Sigmoid colon (tissue), 4 donors: ENCODE data around the gene ABCC6.

Source experiments
- EP300 ChIP-seq, 4 donors: sonication (generic); formaldehyde crosslinking; IDR thresholded peaks; one replicate each; pipeline ENCODE4 v1.6.1; 2017; ENCODE audit warnings: antibody characterized with exemption in 4 of 4
- POLR2A ChIP-seq, 2 donors: fragments of 450-650 bp; IDR thresholded peaks; one replicate each; pipeline ENCODE4 v1.6.1; 2016; ENCODE audit warnings: antibody characterized with exemption in 2 of 2, mild to moderate bottlenecking in 2 of 2, moderate library complexity in 2 of 2
- POLR2AphosphoS5 ChIP-seq, 4 donors: sonication (generic); formaldehyde crosslinking; IDR thresholded peaks; one replicate each; pipeline ENCODE4 v1.6.1; 2017; ENCODE audit warnings: antibody characterized with exemption in 4 of 4
- TF ChIP-seq, protein P1 (sequence below), 4 experiments: fragments of 450-650 bp in 3 of 4; fragments of 200-600 bp in 1 of 4; IDR thresholded peaks; one replicate each; pipeline ENCODE4 v1.5.1; 2016 to 2019; ENCODE audit warnings: antibody characterized with exemption in 4 of 4, mild to moderate bottlenecking in 3 of 4, moderate library complexity in 2 of 4

DNA sequence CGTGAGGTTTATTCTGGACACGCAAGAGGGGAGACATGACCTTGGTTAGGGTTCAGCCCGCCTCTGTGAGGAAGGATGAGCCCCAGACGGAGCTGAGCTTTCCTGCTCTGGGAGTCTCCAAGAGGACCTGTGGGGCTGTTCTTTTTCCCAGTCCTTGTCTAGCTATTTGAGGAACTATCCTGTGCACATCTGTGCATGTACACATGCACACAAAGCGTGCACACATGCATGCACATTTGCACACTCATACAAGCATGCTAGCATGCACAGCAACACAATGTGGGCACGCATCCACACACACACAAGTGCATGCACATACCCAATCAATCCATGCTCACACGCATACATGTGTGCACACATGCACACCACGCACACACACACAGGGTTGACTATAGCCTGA is 40.4 kb downstream of the ABCC6 start:
- TF ChIP-seq, protein P1, sequence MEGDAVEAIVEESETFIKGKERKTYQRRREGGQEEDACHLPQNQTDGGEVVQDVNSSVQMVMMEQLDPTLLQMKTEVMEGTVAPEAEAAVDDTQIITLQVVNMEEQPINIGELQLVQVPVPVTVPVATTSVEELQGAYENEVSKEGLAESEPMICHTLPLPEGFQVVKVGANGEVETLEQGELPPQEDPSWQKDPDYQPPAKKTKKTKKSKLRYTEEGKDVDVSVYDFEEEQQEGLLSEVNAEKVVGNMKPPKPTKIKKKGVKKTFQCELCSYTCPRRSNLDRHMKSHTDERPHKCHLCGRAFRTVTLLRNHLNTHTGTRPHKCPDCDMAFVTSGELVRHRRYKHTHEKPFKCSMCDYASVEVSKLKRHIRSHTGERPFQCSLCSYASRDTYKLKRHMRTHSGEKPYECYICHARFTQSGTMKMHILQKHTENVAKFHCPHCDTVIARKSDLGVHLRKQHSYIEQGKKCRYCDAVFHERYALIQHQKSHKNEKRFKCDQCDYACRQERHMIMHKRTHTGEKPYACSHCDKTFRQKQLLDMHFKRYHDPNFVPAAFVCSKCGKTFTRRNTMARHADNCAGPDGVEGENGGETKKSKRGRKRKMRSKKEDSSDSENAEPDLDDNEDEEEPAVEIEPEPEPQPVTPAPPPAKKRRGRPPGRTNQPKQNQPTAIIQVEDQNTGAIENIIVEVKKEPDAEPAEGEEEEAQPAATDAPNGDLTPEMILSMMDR (IDR thresholded peaks at IDR 0.05): no peak
- no peak for TF ChIP-seq POLR2A (IDR thresholded peaks at IDR 0.05)
- no peak for TF ChIP-seq EP300 (IDR thresholded peaks at IDR 0.05)
- no peak for TF ChIP-seq POLR2AphosphoS5 (IDR thresholded peaks at IDR 0.05)
